UCSD-AML1 (cell line): Measurements from ENCODE around the gene ANTKMT.
A peak's percentile ranks its signal among the peaks of the same experiment; 100 is the strongest.

ENCODE experiments used
- DNase-seq: peaks from one replicate; lab custom pipeline; 2025; ENCODE audit not compliant: unreplicated experiment; lab: John Stamatoyannopoulos, UW

ANTKMT gene

GRCh38 chr16:720990-721764 is at the start of gene ANTKMT:
Gene ANTKMT (plus strand): TSS chr16:721146. CDS start chr16:721275, 129 bp downstream.
- peak; percentile 85 for DNase-seq

GRCh38 chr16:671353-672131 is 49.4 kb upstream of the ANTKMT start:
- no peak for DNase-seq

GRCh38 chr16:672371-672770 is 48.6 kb upstream of the ANTKMT start:
- DNase-seq: no peak

- DNase-seq: no peak
These were observed 48.1 kb upstream of the ANTKMT start for GRCh38 chr16:672851-673250.

- no peak for DNase-seq
These were observed 47.5 kb upstream of the ANTKMT start for GRCh38 chr16:673399-673991.

- no peak for DNase-seq
These were observed 46.6 kb upstream of the ANTKMT start for GRCh38 chr16:674214-674881.

GRCh38 chr16:674968-675883 is 45.7 kb upstream of the ANTKMT start, which contains the start of gene RHBDL1:
Gene RHBDL1 (plus strand): TSS chr16:675671. CDS start chr16:675791, 120 bp downstream.
- no peak for DNase-seq

- no peak for DNase-seq
These were observed 44.9 kb upstream of the ANTKMT start for GRCh38 chr16:675884-676564.

- no peak for DNase-seq
These were observed 44.4 kb upstream of the ANTKMT start for GRCh38 chr16:676565-676902.

GRCh38 chr16:676913-677312 is 44.0 kb upstream of the ANTKMT start:
- DNase-seq: no peak

GRCh38 chr16:677316-678190 is 43.4 kb upstream of the ANTKMT start:
- no peak for DNase-seq

- no peak for DNase-seq
These were observed 42.6 kb upstream of the ANTKMT start for GRCh38 chr16:678209-678857.

GRCh38 chr16:678858-679813 is 41.8 kb upstream of the ANTKMT start:
- DNase-seq: peak; percentile 77

GRCh38 chr16:679814-680624 is 40.9 kb upstream of the ANTKMT start, which contains the start of gene STUB1:
Gene STUB1 (plus strand): TSS chr16:680410. CDS start chr16:680526, 116 bp downstream.
- DNase-seq: peak; percentile 91

GRCh38 chr16:680625-680945 is 40.4 kb upstream of the ANTKMT start:
- DNase-seq: no peak
